ENCODE data around the gene SLC35A5.

DNA sequence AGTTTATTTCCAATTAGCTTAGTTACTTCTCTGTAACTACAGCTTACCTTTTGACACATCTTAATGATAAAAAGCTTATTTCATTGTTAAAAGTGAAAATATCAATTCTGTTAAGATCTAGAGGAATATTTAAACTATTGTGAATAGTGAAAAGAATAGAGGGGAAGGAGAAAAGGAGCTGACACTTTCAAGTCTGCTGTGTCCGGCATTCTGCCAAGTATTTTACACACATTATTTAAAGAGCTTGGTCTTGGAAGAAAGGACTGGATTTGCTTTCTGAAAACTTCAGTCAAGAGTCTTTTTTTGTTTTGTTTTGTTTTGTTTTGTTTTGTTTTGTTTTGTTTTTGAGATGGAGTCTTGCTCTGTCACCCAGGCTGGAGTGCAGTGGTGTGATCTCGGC, 44.3 kb downstream of the SLC35A5 start:
- TF ChIP-seq CTCF (IDR thresholded peaks at IDR 0.05) (no peak), REST (IDR thresholded peaks at IDR 0.05; ENCODE audit: insufficient read depth in 1 of 2, low read depth in 2 of 2, low read length in 1 of 2) (no peak), POLR2AphosphoS5 (IDR thresholded peaks at IDR 0.05; ENCODE audit: low read depth, low read length) (no peak), TCF7L2 (IDR thresholded peaks at IDR 0.05; ENCODE audit: low read depth, low read length) (no peak), SIN3A (IDR thresholded peaks at IDR 0.05; ENCODE audit: borderline replicate concordance, insufficient read depth, low read depth, low read length) (no peak)
